Nephron progenitor cell (in vitro differentiated cells): ENCODE results near the gene PTPRA.
A peak's percentile ranks its signal among the peaks of the same experiment; 100 is the strongest.

Experiments used
- DNase-seq: peaks from one replicate; pipeline ENCODE4 v3.0.0; 2021
- H3K27ac Mint-ChIP-seq: 2 replicates; pipeline ENCODE4 v1.8.0; 2021; ENCODE audit warnings: mild to moderate bottlenecking, moderate library complexity, mixed read lengths
- H3K27me3 Mint-ChIP-seq: 2 replicates; pipeline ENCODE4 v1.8.0; 2021; ENCODE audit warnings: mild to moderate bottlenecking, low read depth, mixed read lengths; ENCODE audit not compliant: poor library complexity
- H3K36me3 Mint-ChIP-seq: 2 replicates; pipeline ENCODE4 v1.8.0; 2021; ENCODE audit warnings: low read depth, mixed read lengths
- H3K4me1 Mint-ChIP-seq: 2 replicates; pipeline ENCODE4 v1.8.0; 2021; ENCODE audit warnings: mixed read lengths
- H3K4me3 Mint-ChIP-seq: 2 replicates; pipeline ENCODE4 v1.8.0; 2021; ENCODE audit warnings: mild to moderate bottlenecking, moderate library complexity, mixed read lengths
- H3K9me3 Mint-ChIP-seq: 2 replicates; pipeline ENCODE4 v1.8.0; 2021; ENCODE audit warnings: mild to moderate bottlenecking, moderate library complexity, mixed read lengths
- CTCF ChIP-seq: fragments of 200-600 bp; sonication (generic); IDR thresholded peaks from 2 replicates; pipeline ENCODE4 v1.5.0; 2021; ENCODE audit warnings: antibody characterized with exemption

Gene PTPRA

GRCh38 chr20:2986466-2986865 lies 113.2 kb downstream of the PTPRA start:
- H3K27me3 Mint-ChIP-seq: no peaks in the 10 kb centered on the region
- H3K9me3 Mint-ChIP-seq: no peaks in the 10 kb centered on the region
- H3K27ac Mint-ChIP-seq: peak overlapping the region; percentile 14
- TF ChIP-seq CTCF: no peak
- no peaks in the 10 kb centered on the region for H3K4me1 Mint-ChIP-seq
- DNase-seq: no peak
- peaks cover 35% of the 10 kb centered on the region for H3K36me3 Mint-ChIP-seq
- no peak overlapping the region for H3K4me3 Mint-ChIP-seq

- no peak for TF ChIP-seq CTCF
- Mint-ChIP-seq H3K27ac (no peak overlapping the region), H3K36me3 (peaks cover 45% of the 10 kb centered on the region), H3K9me3 (no peaks in the 10 kb centered on the region), H3K4me1 (no peaks in the 10 kb centered on the region), H3K27me3 (no peaks in the 10 kb centered on the region), H3K4me3 (no peak overlapping the region)
- DNase-seq: no peak
Measured at GRCh38 chr20:2987861-2988260, 114.6 kb downstream of the PTPRA start.

- no peak for TF ChIP-seq CTCF
- no peak for DNase-seq
- Mint-ChIP-seq H3K27me3 (no peaks in the 10 kb centered on the region), H3K4me1 (no peaks in the 10 kb centered on the region), H3K9me3 (no peaks in the 10 kb centered on the region), H3K36me3 (peaks cover 52% of the 10 kb centered on the region), H3K4me3 (no peak overlapping the region), H3K27ac (no peak overlapping the region)
Measured at GRCh38 chr20:2991532-2991931, 118.3 kb downstream of the PTPRA start.

- no peak for TF ChIP-seq CTCF
- peaks cover 48% of the 10 kb centered on the region for H3K36me3 Mint-ChIP-seq
- no peak for DNase-seq
- no peak overlapping the region for H3K27ac Mint-ChIP-seq
- H3K9me3 Mint-ChIP-seq: no peaks in the 10 kb centered on the region
- no peak overlapping the region for H3K4me3 Mint-ChIP-seq
- no peaks in the 10 kb centered on the region for H3K4me1 Mint-ChIP-seq
- H3K27me3 Mint-ChIP-seq: no peaks in the 10 kb centered on the region
Measured at GRCh38 chr20:2993250-2993649, 120.0 kb downstream of the PTPRA start.

- no peaks in the 10 kb centered on the region for H3K4me1 Mint-ChIP-seq
- TF ChIP-seq CTCF: no peak
Measured at GRCh38 chr20:2995796-2996195, 122.5 kb downstream of the PTPRA start.

GRCh38 chr20:2998728-2999127 lies 125.4 kb downstream of the PTPRA start:
- no peaks in the 10 kb centered on the region for H3K9me3 Mint-ChIP-seq
- no peaks in the 10 kb centered on the region for H3K4me1 Mint-ChIP-seq
- H3K4me3 Mint-ChIP-seq: no peak overlapping the region
- DNase-seq: no peak
- no peak for TF ChIP-seq CTCF
- H3K27me3 Mint-ChIP-seq: no peaks in the 10 kb centered on the region
- no peak overlapping the region for H3K27ac Mint-ChIP-seq
- peaks cover 25% of the 10 kb centered on the region for H3K36me3 Mint-ChIP-seq

More at GRCh38 chr20:2995796-2996195, 122.5 kb downstream of the PTPRA start:
- Mint-ChIP-seq H3K4me3 (no peak overlapping the region), H3K27ac (no peak overlapping the region), H3K9me3 (no peaks in the 10 kb centered on the region), H3K27me3 (no peaks in the 10 kb centered on the region), H3K36me3 (peaks cover 43% of the 10 kb centered on the region)
- DNase-seq: no peak
